ENCODE data around the gene TBC1D5. TPM values are rescaled to one million over a fixed set of nuclear protein-coding genes. Genes with fewer than 3 reads are reported as not detected.
"Not testable (repeated sequence)": the region's sequence is repeated elsewhere in the genome, so short reads cannot be mapped to it uniquely, and the experiment has no call there.

TBC1D5 gene
- total RNA-seq, 1 donor from 2014 or later = 108 TPM

DNA sequence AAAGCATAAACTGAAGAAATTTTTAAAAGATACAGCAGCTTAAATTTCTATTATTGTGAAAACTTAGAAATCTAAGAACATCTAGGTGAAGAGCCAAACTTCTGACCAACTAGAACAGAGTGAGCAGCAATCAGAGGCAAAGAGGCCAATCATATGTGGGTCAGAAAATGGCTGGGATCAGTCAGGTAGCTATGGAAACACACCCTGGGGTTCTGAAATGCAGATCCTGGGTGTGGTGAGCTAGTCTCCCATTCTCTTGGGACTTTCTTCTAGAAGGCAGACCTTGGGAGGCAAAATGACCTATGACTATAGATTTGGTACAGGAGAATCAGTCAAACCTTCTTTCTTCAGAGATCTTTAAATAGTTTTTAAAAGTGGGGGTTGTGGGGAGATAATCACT is 385.8 kb downstream of the TBC1D5 start:
- H3K27ac Mint-ChIP-seq = no peak overlapping the region
- H3K4me3 Mint-ChIP-seq = no peak overlapping the region
- H3K4me1 Mint-ChIP-seq = peaks cover 14% of the 10 kb centered on the region
- Histone ChIP-seq H3K4me2 (no peak overlapping the region), H3K36me3 (no peaks in the 10 kb centered on the region), H3K4me1 (peaks cover 9% of the 10 kb centered on the region), H4K20me1 (ENCODE audit: low read depth) (no peaks in the 10 kb centered on the region), H3F3A (ENCODE audit: low read depth) (peaks cover 11% of the 10 kb centered on the region), H2AFZ (replicated peaks) (no peak overlapping the region), H3K27me3 (no peaks in the 10 kb centered on the region), H3K9ac (no peak overlapping the region), H3K79me2 (ENCODE audit: low read depth) (no peaks in the 10 kb centered on the region), H3K4me3 (no peak overlapping the region), H3K9me3 (ENCODE audit: low read depth) (no peaks in the 10 kb centered on the region), H3K27ac (no peak overlapping the region)
- DNase-seq (ENCODE audit: low spot score) = no peak
- TF ChIP-seq, protein P1, sequence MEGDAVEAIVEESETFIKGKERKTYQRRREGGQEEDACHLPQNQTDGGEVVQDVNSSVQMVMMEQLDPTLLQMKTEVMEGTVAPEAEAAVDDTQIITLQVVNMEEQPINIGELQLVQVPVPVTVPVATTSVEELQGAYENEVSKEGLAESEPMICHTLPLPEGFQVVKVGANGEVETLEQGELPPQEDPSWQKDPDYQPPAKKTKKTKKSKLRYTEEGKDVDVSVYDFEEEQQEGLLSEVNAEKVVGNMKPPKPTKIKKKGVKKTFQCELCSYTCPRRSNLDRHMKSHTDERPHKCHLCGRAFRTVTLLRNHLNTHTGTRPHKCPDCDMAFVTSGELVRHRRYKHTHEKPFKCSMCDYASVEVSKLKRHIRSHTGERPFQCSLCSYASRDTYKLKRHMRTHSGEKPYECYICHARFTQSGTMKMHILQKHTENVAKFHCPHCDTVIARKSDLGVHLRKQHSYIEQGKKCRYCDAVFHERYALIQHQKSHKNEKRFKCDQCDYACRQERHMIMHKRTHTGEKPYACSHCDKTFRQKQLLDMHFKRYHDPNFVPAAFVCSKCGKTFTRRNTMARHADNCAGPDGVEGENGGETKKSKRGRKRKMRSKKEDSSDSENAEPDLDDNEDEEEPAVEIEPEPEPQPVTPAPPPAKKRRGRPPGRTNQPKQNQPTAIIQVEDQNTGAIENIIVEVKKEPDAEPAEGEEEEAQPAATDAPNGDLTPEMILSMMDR (IDR thresholded peaks at IDR 0.05) = no peak
- TF ChIP-seq EZH2phosphoT487 (IDR thresholded peaks at IDR 0.05) = no peak
- no peak for TF ChIP-seq EZH2 (IDR thresholded peaks at IDR 0.05)
- no peaks in the 10 kb centered on the region for H3K9me3 Mint-ChIP-seq
- H3K36me3 Mint-ChIP-seq = no peaks in the 10 kb centered on the region
- H3K27me3 Mint-ChIP-seq (ENCODE audit: insufficient read depth, low read depth) = no peaks in the 10 kb centered on the region

DNA sequence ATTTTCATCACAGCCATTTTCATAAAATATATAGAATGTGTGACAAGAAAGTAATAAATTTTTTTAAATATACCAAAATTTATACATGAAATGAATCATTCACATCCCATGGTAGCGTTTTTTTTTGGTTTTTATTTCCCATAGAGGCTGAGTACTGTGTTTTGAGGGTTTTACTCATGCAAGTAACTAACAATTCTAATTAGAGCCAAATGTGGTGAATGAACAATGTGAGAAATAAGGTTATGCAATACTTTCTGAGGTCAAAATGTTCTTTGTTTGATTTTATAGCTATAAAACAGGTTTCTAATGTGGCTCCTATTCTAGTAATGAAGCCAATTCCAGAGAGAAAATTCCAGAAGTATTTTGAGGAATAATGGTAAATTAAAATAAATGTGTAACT is 386.8 kb downstream of the TBC1D5 start:
- Histone ChIP-seq H2AFZ (replicated peaks) (no peak overlapping the region), H3K27ac (no peak overlapping the region), H3K79me2 (ENCODE audit: low read depth) (no peaks in the 10 kb centered on the region), H3K4me1 (peaks cover 9% of the 10 kb centered on the region), H3K4me3 (no peak overlapping the region), H3K9ac (no peak overlapping the region), H3F3A (ENCODE audit: low read depth) (peaks cover 11% of the 10 kb centered on the region), H3K4me2 (no peak overlapping the region), H3K36me3 (no peaks in the 10 kb centered on the region), H4K20me1 (ENCODE audit: low read depth) (no peaks in the 10 kb centered on the region), H3K9me3 (ENCODE audit: low read depth) (no peaks in the 10 kb centered on the region), H3K27me3 (no peaks in the 10 kb centered on the region)
- H3K4me1 Mint-ChIP-seq = peaks cover 14% of the 10 kb centered on the region
- no peaks in the 10 kb centered on the region for H3K27me3 Mint-ChIP-seq (ENCODE audit: insufficient read depth, low read depth)
- DNase-seq (ENCODE audit: low spot score) = no peak
- H3K4me3 Mint-ChIP-seq = no peak overlapping the region
- no peak overlapping the region for H3K27ac Mint-ChIP-seq
- no peak for TF ChIP-seq EZH2 (IDR thresholded peaks at IDR 0.05)
- TF ChIP-seq EZH2phosphoT487 (IDR thresholded peaks at IDR 0.05) = no peak
- no peaks in the 10 kb centered on the region for H3K9me3 Mint-ChIP-seq
- H3K36me3 Mint-ChIP-seq = no peaks in the 10 kb centered on the region

DNA sequence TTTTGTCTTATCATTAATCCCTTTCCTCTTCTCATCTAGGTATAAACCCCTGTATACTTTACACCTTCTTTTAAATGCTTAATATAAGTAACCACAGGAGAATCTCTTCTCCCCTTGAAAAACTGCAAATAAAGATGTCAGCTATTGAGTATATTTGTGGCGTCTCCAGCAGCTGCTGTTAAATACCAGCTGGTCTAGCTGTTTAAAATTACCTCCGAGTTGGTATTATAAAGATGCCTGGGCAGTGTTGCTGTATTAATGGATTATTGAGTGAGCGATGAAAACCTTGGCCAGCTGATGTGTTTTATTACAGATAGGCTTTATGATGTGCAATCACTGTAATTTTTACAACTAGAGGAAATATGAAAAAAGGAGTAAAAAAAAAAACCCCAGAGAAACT is 388.1 kb downstream of the TBC1D5 start:
- no peaks in the 10 kb centered on the region for H3K36me3 ChIP-seq
- H2AFZ ChIP-seq (replicated peaks) = no peak overlapping the region
- H3F3A ChIP-seq (ENCODE audit: low read depth) = peaks cover 11% of the 10 kb centered on the region
- no peak overlapping the region for H3K4me2 ChIP-seq
- H3K9me3 Mint-ChIP-seq = no peaks in the 10 kb centered on the region
- H3K9ac ChIP-seq = no peak overlapping the region
- H3K4me1 Mint-ChIP-seq = peaks cover 14% of the 10 kb centered on the region
- no peak overlapping the region for H3K27ac Mint-ChIP-seq
- H4K20me1 ChIP-seq (ENCODE audit: low read depth) = no peaks in the 10 kb centered on the region
- H3K79me2 ChIP-seq (ENCODE audit: low read depth) = no peaks in the 10 kb centered on the region
- no peaks in the 10 kb centered on the region for H3K36me3 Mint-ChIP-seq
- no peak overlapping the region for H3K4me3 Mint-ChIP-seq
- no peaks in the 10 kb centered on the region for H3K9me3 ChIP-seq (ENCODE audit: low read depth)
- H3K27ac ChIP-seq = no peak overlapping the region
- H3K4me1 ChIP-seq = peaks cover 9% of the 10 kb centered on the region
- H3K4me3 ChIP-seq = no peak overlapping the region
- no peaks in the 10 kb centered on the region for H3K27me3 Mint-ChIP-seq (ENCODE audit: insufficient read depth, low read depth)
- no peaks in the 10 kb centered on the region for H3K27me3 ChIP-seq
- DNase-seq (ENCODE audit: low spot score) = no peak
- TF ChIP-seq, protein P1 (IDR thresholded peaks at IDR 0.05) = no peak
- no peak for TF ChIP-seq EZH2phosphoT487 (IDR thresholded peaks at IDR 0.05)
- TF ChIP-seq EZH2 (IDR thresholded peaks at IDR 0.05) = no peak

DNA sequence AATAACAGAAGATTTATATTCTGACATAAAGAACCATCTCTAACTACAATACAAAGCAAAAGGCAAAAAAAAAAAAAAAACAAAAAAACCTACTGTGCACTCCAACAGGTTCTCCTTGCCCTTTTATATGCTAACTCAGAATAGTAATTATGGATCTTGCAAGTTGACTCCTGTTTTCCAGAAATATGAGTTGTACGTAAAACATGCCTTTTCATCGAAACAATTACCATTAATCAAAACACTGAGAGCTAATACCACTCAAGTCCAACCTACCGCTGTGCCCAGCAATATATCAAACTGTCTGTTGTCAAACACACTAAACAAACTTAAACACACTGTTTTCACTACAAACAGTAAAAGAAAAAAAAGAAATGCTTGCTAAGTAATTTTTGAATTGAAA is 389.8 kb downstream of the TBC1D5 start:
- H3K36me3 Mint-ChIP-seq = no peaks in the 10 kb centered on the region

DNA sequence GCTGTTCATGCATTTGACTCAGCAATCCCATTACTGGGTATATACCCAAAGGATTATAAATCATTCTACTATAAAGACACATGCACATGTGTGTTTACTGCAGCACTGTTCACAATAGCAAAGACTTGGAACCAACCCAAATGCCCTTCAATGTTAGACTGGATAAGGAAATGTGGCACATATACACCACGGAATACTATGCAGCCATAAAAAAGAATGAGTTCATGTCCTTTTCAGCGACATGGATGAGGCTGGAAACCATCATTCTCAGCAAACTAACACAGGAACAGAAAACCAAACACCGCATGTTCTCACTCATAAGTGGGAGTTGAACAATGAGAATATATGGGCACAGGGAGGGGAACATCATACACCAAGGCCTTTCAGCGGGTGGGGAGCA is 391.2 kb downstream of the TBC1D5 start:
- not testable (repeated sequence) for H3K27me3 Mint-ChIP-seq (ENCODE audit: insufficient read depth, low read depth); H3K9ac ChIP-seq; H3K4me3 ChIP-seq; H3K27ac ChIP-seq; H3K9me3 Mint-ChIP-seq; H3K27ac Mint-ChIP-seq; H3K79me2 ChIP-seq (ENCODE audit: low read depth); H3K4me2 ChIP-seq; H3K36me3 ChIP-seq; H3K4me1 ChIP-seq; H2AFZ ChIP-seq (replicated peaks); H3K9me3 ChIP-seq (ENCODE audit: low read depth); H3K4me1 Mint-ChIP-seq; H3K36me3 Mint-ChIP-seq; DNase-seq (ENCODE audit: low spot score); H3K27me3 ChIP-seq; H4K20me1 ChIP-seq (ENCODE audit: low read depth); H3F3A ChIP-seq (ENCODE audit: low read depth); H3K4me3 Mint-ChIP-seq

More for the DNA sequence above, 389.8 kb downstream of the TBC1D5 start:
- H4K20me1 ChIP-seq (ENCODE audit: low read depth) = no peaks in the 10 kb centered on the region
- Mint-ChIP-seq H3K9me3 (no peaks in the 10 kb centered on the region), H3K27ac (no peak overlapping the region), H3K27me3 (ENCODE audit: insufficient read depth, low read depth) (no peaks in the 10 kb centered on the region), H3K4me1 (peaks cover 14% of the 10 kb centered on the region), H3K4me3 (no peak overlapping the region)
- H3K9ac ChIP-seq = no peak overlapping the region
- no peaks in the 10 kb centered on the region for H3K79me2 ChIP-seq (ENCODE audit: low read depth)
- TF ChIP-seq EZH2phosphoT487 (IDR thresholded peaks at IDR 0.05) = no peak
- TF ChIP-seq, protein P1 (IDR thresholded peaks at IDR 0.05) = no peak
- no peak for TF ChIP-seq EZH2 (IDR thresholded peaks at IDR 0.05)
- no peaks in the 10 kb centered on the region for H3K27me3 ChIP-seq
- H3K4me3 ChIP-seq = no peak overlapping the region
- peaks cover 8% of the 10 kb centered on the region for H3F3A ChIP-seq (ENCODE audit: low read depth)
- no peak overlapping the region for H3K4me2 ChIP-seq
- no peak overlapping the region for H2AFZ ChIP-seq (replicated peaks)
- H3K27ac ChIP-seq = no peak overlapping the region
- no peaks in the 10 kb centered on the region for H3K36me3 ChIP-seq
- H3K4me1 ChIP-seq = peaks cover 9% of the 10 kb centered on the region
- H3K9me3 ChIP-seq (ENCODE audit: low read depth) = no peaks in the 10 kb centered on the region
- no peak for DNase-seq (ENCODE audit: low spot score)

All from neural progenitor cell (in vitro differentiated cells).